Cardiac fibroblast (primary cell): ENCODE measurements around the gene RNGTT.
A peak's percentile ranks its signal among the peaks of the same experiment; 100 is the strongest.

Source experiments
- DNase-seq, 2 donors: peaks; one replicate each; pipeline versions ENCODE4 v3.0.0 to v3.0.0-alpha.2; 2010; ENCODE audit warnings: low read depth in 2 of 2
- H3K4me3 ChIP-seq, 2 donors: replicated peaks in 1 of 2; 1 replicate in 1 of 2; 2 replicates in 1 of 2; pipeline ENCODE4 v1.5.1; 2011; ENCODE audit warnings: low read depth in 2 of 2, low read length in 2 of 2, mild to moderate bottlenecking in 2 of 2, moderate library complexity in 1 of 2
- CTCF ChIP-seq: IDR thresholded peaks from one replicate; pipeline ENCODE4 v1.5.1; 2011; ENCODE audit warnings: low read depth, mild to moderate bottlenecking, low read length, inconsistent platforms

The RNGTT gene

GRCh38 chr6:89007209-89008000, 44.0 kb upstream of the RNGTT start:
- TF ChIP-seq CTCF = no peak
- H3K4me3 ChIP-seq = no peak overlapping the region
- DNase-seq = peak in 1 of 2 donors; percentile 34

- DNase-seq = no peak
- no peak overlapping the region for H3K4me3 ChIP-seq
- TF ChIP-seq CTCF = no peak
Observed at GRCh38 chr6:89002523-89002922, 39.1 kb upstream of the RNGTT start.

GRCh38 chr6:88997327-88997726, 33.9 kb upstream of the RNGTT start:
- no peak for DNase-seq
- H3K4me3 ChIP-seq = no peak overlapping the region
- no peak for TF ChIP-seq CTCF

- DNase-seq = peak; percentile 20 to 32
- no peak for TF ChIP-seq CTCF
Observed at GRCh38 chr6:88992741-88993552, 29.5 kb upstream of the RNGTT start.

GRCh38 chr6:88989215-88989614, 25.8 kb upstream of the RNGTT start:
- TF ChIP-seq CTCF = no peak
- DNase-seq = peak; percentile 46 to 86
- H3K4me3 ChIP-seq = no peak overlapping the region

More at GRCh38 chr6:88992741-88993552, 29.5 kb upstream of the RNGTT start:
- H3K4me3 ChIP-seq = no peak overlapping the region

GRCh38 chr6:88987922-88988321, 24.5 kb upstream of the RNGTT start:
- no peak overlapping the region for H3K4me3 ChIP-seq
- no peak for TF ChIP-seq CTCF
- DNase-seq = no peak
